HG02938 (cell line): ENCODE data around the gene CDRT15L2.
"Not testable (repeated sequence)": the region's sequence is repeated elsewhere in the genome, so short reads cannot be mapped to it uniquely, and the experiment has no call there.

Source experiments
- ATAC-seq: cut with Tn5 transposase; IDR thresholded peaks from one replicate; pipeline ENCODE4 v1.9.1; 2021; ENCODE audit warnings: mild to moderate bottlenecking, moderate library complexity; ENCODE audit not compliant: unreplicated experiment

The CDRT15L2 gene

DNA sequence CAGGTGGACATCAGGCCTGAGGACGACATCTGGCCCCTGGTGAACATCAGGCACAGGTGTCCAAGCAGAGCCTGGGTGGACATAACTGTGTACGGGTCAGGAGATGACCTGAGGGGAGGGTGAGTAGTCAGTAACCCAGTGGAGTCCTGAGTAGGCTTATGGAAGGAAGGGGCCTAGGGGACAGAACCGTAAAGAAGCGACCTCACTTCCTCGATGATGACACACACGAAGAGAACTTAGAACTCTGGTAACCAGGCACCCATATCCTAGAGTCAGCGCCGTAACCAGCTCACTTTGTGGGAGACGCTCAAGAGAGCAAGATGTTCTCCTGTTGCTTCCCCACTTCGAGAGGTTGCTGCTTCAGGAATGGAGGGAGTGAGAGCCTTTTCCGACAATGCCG lies at the start of gene CDRT15L2:
TSS of gene CDRT15L2 (plus strand) at position 301 of the 400 bp plus-strand sequence. CDS start at position 321, 20 bp downstream.
- not testable (repeated sequence) for ATAC-seq

DNA sequence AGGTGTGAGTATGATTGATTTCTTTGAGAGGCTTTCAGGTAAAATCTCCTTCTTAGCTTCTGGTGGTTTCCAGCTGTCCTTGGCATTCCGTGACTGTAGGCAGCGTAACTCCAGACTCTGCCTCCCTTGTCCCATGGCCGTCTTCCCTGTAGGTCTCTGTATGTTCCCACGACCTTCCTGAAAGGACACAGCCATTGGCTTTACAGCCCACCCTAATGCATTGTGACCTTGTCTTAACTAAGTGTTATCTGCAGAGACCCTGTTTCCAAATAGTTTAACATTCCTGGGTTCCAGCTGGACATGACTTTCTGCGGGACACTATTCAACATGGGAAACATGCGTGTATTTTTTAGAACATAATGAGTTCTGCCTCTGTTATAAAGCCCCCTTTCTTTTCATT lies 49.4 kb upstream of the CDRT15L2 start:
- not testable (repeated sequence) for ATAC-seq

DNA sequence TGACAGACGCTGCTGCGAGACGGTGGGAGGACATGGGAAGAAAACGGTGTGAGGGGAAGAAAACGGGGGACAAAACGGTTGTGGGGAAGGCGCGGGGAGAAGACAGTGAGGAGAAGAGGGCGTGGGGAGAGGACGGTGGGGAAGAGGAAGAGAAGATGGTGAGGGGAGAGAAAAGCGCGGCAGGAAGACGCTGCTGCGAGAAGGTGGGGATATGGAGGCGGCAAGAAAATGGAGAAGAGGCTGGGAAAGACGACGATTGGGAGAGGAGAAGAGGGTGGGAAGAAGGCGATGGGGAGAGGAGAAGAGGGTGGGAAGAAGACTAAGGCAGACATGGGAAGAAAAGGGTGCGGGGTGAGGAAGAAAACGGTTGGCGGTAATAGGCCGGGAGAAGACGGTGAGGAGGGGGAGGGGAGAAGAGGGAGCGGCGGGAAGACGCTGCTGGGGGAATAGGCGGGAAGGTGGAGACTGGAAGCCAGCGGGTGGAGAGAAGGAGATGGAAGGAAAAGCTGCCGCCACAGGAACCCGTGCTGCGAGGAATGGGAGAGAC lies 46.9 kb upstream of the CDRT15L2 start:
- ATAC-seq, result not testable (repeated sequence)

DNA sequence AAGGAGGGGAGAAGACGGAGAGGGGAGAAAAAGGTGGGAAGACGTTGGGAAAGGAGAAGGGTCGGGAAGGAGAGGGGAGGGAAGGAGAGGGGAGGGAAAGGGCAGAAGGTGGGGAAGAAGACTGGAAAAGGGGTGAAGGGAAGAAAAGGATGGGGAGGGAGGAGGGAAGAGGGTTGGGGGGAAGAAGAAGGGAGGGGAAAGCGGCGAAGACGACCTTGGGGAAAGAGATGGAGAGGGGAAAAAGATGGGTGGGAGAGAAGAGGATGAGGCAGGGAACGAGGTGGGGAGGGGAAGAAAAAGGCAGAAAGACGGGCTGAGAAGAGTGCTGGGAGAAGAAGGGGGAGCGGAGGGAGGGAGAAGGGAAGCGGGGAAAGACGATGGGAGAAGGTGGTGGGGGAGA lies 46.3 kb upstream of the CDRT15L2 start:
- not testable (repeated sequence) for ATAC-seq

DNA sequence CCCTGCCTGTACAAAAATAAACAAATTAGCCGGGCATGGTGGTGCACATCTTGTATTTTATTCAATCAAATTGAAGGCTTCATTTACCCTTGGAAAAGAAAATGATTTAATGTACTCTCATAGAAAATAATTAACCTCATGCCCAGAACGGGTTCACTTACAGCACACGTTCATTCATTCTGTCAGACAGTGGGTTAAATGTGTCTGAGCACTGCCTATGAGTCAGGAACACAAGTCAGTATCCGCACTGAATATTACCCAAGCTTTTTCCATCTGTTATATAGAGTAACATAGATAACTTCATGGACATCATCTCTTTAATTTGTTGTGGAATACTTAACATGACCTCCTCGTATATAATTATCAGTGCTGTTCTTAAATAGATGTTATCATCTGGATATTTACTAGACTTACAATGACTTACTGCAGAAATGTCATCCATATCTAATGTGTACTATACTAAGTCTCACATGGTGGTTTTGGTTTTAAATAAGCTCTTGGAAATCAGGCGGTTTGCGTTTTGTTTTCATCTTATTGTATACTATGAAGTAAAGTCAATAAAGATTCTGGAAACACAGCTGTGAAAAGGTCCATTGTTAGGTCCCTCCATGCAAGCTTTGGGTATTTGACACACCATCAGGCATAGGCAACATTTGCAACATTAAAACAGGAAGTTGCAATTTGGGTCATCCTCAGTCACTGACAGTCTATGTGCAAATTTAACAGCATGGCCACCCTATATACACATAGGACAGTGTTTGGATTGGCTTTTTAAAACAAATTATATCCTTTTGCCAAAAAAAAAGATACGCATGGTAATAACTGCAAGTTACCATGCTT lies 44.6 kb upstream of the CDRT15L2 start:
- not testable (repeated sequence) for ATAC-seq

DNA sequence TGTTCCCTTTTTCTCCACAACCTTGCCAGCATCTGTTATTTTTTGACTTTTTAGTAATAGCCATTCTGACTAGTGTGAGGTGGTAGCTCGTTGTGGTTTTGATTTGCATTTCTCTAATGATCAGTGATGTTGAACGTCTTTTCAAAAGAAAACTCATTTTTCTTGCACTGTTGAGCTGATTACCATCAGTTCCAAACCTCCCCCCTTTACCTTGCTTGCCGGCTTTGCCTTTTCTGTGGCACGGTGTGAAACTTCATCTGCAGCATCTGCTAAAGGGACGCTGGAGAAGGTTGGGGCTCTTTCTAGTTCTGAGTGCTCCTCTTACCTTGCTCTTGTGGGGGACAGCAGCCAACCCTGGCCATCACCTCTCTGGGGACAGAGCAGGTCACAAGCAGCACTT lies 39.1 kb upstream of the CDRT15L2 start:
- ATAC-seq, result peak; percentile 90

DNA sequence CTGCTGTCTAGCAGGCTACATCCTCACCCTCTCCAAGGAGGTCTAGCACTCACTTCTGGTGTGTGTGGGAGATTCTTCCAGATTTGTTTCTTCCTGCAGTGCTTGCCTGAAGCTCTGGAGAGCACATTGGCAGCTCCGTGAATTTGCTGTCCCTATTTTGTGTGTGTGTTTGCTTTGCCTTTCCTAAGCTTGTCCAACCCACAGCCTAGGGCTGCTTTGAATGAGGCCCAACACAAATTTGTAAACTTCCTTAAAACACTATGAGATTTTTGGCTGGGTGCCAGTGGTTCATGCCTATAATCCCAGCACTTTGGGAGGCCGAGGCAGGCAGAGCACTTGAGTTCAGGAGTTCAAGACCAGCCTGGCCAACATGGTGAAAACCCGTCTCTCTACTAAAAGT lies 38.7 kb upstream of the CDRT15L2 start:
- ATAC-seq, result not testable (repeated sequence)

DNA sequence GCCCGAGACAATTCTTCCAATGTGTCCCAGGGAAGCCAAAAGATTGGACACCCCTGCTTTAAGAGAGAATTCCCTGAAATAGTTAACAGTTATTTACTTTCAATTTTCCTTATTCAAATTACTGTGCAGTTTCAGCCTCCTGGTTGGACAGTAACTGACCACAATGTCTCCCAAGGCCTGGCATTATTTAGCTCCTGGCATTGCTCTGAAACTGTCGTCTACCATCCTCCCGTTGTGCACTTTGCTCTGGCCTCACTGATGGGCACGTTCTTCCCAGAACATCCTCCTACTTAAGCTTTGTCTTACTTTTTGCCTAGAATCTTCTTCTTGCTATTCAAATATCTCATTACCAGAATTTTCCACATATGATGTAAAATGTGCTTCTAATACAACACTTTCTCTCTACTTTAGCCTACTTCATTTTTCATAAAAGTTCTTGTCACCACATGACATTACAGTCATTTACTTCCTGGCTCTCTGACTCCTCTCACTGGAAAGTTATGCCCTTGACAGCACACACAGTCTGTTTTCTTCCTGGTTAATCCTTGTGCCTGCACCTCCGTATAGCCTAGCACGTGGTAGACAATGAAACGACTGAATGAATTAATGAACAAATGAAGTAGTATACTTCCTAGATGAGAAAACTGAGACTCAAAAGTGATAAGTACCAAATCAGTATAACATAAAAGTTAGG lies 37.5 kb upstream of the CDRT15L2 start:
- not testable (repeated sequence) for ATAC-seq

DNA sequence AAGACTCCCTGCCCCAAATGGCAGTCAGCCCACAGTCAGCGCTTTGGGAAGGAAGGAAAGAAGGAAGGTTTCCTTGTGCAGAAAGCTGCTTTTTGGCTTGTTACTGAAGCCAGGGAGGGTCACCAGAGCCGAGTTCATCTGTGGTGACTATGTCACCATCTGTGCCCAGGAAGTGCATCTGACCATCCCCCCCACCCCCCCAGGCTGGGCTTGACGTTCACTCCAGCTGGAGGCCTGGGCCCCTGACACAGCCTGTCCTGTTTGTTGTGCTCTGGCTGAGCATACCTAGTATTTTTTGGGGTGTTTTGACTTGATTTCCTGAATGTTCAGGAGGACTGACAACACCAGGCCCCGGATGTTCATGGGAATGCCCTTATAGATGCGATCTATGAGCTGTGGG lies 31.6 kb upstream of the CDRT15L2 start:
- not testable (repeated sequence) for ATAC-seq

DNA sequence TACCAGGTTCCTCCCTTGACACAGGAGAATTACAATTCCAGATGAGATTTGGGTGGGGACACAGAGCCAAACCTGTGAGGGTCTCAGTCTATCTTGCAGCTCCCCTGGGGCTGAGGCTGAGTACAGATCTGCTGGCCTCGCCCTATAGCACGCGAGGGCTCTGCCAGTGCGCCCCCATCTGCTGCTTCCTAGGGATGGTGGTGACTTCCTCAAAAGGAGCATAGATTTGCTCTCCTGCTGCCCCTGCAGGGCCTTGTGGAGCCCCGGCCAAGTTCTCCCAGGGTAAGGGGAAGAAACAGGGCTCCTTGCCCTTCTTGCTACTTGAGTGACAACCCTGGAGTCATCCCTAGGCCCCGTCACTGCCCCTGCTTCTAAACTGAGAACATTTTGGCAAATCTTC lies 26.6 kb upstream of the CDRT15L2 start:
- not testable (repeated sequence) for ATAC-seq

DNA sequence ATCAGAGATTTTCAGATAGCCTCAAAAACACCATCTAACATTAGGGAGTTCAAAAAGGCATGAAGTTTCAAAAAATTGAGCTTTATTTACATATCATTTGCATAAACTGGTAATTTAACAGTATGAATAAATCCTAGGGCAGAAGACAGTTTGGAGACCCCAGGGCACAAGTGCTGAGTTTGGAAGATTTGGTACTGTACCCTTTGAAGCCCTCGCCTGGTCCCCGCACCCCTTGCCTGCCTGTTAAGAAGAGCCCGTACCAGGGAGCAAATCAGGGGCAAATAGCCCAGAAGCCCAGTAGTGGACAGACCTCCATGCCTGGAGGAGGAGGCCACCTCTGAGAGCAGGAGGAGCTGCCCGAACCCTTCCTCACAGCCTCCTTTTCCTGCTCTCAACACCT lies 24.8 kb upstream of the CDRT15L2 start:
- ATAC-seq, result not testable (repeated sequence)

DNA sequence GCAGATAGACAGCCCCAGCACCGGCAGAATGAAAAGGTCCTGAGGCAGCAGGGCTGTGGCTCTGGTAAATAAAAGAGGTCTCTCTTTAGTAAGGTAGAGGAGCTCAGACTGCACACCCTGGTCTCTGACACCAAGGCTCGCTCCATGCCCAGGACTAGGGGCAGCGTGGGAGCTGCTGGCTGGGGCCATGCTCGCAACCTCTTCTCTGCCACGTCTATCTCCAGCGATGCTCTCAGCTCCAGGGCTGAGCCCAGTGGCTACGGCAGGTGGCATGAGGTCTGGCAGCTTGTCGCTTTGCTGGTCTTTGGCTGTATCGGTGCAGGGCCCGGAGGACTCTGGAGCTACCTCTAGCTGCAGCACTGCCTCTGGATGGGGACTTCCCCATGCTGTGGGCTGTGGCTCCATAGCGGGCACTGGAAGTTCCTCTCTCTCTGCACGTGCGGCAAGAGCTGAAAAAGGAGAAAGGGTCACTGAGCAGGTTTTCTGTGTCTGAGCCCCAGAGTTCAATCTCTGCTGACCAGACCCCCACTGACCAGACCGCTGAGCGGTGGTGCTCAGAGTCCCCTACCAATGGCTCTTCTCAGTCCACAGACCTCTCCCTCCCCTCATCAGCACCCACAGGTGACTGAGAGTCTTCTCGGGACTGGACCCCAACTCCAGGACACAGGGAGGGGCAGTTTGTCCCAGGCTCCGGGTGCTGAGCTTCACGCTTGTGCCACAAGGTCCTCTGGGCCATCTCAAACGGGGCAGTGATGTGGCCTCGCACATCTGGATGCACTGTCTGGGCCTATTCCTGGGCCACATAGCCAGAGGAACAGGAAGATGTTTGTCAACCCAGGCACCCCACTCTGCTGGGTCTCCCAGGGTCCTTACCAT lies 24.2 kb upstream of the CDRT15L2 start:
- not testable (repeated sequence) for ATAC-seq

DNA sequence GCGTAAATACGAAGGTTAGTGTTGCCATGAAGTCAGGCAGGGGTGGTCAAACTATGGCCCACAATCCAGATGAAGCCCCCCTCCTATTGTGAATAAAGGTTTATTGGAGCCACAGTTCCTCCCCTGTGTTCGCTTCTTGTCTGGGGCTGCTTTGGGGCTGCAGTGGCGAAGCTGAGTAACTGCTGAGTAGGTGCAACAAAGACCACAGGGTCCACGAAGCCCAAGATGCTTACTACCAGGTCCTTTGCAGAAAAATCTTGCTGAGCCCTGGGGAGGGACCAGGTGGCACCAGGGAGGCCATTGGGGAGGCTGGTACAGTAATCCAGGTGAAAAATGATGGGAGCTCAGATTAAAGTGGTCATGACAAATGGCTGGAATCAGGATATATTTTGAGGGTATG lies 21.4 kb upstream of the CDRT15L2 start:
- ATAC-seq, result not testable (repeated sequence)

DNA sequence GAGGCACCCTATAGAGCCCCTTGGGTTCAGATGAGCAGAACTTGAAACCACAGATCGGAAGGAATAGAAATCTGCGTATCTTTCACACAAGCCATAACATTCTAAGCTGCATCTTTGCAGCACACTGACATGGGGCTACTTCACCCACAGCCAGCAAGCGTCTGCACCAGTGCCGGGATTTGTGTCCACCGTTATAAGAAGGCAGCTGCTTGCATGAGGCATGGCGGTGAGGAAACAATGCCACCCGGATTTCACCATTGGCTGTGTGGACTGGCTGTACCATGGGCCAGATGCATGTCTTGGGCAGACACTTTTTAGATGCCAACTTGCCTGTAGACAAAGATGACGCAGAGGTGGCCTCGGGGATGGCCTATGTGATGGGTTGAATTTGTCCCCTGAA lies 20.5 kb upstream of the CDRT15L2 start:
- ATAC-seq, result not testable (repeated sequence)

DNA sequence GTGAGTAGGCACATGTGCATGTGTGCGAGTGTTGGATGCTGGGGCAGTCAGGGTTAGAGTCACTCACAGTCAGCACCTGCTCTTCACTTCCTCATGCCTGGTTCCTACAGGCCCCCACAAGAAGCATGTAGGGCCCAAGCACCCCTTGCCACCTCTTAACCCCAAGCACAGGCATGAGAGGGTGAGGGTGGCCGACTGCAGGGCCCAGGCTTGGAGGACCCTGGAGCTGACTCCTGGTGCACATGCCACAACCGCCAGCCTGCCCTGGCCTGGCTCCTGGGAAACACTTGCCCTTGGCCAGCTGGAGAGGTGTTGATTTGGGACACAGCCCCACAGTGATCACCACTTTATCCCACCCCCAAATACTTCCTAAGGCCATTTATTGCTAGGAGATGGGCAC lies 16.9 kb upstream of the CDRT15L2 start:
- no peak for ATAC-seq

DNA sequence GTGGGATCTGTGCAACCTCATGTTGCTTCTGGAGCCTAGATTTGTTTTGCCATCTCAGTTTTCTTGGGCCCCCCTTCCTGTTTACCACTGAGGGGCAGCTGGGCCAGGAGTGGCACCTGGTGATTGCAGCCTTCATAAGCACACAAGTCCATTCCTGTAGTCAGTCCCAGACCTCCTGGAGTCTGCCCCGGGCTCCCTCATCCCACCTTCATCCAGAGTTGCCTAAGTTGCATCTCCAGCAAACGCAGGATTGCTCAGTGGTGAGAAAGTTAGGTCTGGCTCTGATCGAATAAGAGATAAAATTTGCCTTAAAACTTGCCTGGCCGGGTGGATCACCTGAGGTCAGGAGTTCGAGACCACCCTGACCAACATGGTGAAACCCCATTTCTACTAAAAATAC lies 14.3 kb upstream of the CDRT15L2 start:
- ATAC-seq, result not testable (repeated sequence)

DNA sequence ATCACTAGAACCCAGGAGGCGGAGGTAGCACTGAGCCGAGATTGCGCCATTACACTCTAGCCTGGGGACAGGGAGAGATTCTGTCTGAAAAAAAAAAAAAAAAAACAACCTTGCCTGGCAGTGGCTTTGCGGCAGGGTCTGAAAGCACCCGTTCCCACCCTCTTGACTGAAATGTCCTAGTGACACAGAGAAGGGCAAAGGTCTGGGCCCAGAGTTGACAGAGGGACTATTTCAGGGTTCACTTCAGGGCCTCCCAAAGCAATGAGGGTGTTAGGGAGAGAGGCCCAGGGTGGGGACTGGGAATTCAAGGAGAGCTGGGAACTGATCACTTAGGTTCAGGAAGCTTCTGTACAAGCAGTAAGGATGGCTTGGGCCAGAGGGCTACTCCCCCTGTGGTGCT lies 13.8 kb upstream of the CDRT15L2 start:
- ATAC-seq, result no peak

DNA sequence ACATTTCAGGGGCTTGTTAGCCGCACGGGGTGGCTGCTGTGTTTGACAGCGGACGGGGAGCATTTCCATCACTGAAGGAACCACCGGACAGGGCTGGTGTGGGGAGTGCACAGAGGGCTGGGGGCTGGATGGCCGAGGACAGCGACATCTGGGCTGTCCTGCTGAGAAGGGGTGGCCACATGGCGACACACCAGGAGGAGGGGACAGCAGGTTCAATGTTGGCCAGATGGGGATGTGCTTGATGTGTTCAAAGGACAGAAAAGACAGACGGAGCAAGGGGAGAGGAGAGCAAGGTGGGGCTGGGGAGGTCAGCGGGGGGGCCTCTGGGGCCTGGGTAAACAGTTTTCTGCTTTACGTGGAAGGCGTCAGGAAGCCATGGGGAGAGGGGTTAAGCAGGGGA lies 12.8 kb upstream of the CDRT15L2 start:
- ATAC-seq, result not testable (repeated sequence)

DNA sequence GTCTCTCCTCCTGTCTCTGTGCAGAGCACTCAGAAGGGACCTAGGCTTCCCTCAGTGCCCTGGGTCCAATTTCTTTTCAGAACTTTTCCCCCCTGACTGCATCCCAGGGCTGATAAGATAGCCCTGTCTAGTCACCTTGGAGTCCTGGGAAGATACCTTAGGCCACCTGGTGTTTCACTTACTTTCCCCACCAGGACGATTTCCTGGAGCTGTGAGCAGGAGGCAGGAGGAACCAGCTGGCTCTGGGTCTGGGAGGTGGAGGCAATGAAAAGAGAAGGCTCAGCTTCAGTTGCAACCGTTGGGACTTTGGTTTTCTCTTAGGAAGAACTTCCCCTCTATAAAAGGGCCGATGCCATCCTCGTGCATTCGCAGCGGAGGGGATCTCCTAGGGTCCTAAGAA lies 12.1 kb upstream of the CDRT15L2 start:
- ATAC-seq, result not testable (repeated sequence)

DNA sequence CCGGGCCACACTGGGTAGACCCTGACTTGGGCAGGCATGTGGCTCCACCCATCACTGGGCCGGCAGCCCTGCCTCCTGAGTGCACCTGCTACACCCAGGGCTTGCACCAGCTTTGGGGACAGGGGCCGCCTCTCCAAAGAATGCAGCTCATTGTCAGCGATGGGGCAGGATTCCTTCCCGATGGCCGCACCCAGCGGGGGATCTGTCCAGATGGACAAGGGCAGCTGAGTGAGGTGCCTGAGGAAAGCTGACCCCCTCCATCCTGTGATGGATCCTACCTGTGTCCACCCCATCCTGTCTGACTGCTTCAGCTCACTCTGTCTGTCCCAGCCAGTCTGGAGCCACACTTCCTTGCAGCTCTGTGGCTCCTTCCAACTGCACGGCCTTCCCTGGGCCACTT lies 10.9 kb upstream of the CDRT15L2 start:
- ATAC-seq, result not testable (repeated sequence)

DNA sequence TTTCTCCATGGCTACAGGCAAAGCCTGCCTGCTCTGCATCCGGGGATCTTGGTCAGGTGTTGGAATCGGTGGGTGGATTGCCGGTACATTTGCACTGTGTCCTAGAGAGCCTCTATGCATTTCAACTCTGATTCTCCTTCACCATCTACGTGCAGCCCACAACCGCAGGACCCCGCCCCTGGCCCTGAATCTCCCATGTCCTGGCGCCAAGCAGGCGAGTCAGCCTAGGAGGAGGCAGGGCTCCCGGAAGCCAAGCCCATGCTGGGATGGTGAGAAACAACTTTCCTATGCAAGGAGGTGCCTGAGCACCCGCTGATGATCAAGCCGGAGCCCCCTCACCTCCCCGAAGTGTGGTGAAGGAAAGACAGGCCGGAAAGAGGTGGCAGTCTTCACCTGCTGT lies 7.9 kb upstream of the CDRT15L2 start:
- not testable (repeated sequence) for ATAC-seq
